DMS53 treated with DMSO at 0.1 percent for 48 hours (cell line): ENCODE results near the gene DRAXIN.
A peak's percentile ranks its signal among the peaks of the same experiment; 100 is the strongest.

Experiments
- DNase-seq: peaks from one replicate; lab custom pipeline; 2025; ENCODE audit not compliant: unreplicated experiment; lab: John Stamatoyannopoulos, UW

The DRAXIN gene

GRCh38 chr1:11684070-11684469, 7.4 kb upstream of the DRAXIN start:
- DNase-seq = no peak

GRCh38 chr1:11685210-11685752, 6.2 kb upstream of the DRAXIN start:
- no peak for DNase-seq

- no peak for DNase-seq
These were observed 3.0 kb upstream of the DRAXIN start for GRCh38 chr1:11688506-11688905.

- peak; percentile 20 for DNase-seq
These were observed 861 bp upstream of the DRAXIN start for GRCh38 chr1:11690397-11691301.

DNA sequence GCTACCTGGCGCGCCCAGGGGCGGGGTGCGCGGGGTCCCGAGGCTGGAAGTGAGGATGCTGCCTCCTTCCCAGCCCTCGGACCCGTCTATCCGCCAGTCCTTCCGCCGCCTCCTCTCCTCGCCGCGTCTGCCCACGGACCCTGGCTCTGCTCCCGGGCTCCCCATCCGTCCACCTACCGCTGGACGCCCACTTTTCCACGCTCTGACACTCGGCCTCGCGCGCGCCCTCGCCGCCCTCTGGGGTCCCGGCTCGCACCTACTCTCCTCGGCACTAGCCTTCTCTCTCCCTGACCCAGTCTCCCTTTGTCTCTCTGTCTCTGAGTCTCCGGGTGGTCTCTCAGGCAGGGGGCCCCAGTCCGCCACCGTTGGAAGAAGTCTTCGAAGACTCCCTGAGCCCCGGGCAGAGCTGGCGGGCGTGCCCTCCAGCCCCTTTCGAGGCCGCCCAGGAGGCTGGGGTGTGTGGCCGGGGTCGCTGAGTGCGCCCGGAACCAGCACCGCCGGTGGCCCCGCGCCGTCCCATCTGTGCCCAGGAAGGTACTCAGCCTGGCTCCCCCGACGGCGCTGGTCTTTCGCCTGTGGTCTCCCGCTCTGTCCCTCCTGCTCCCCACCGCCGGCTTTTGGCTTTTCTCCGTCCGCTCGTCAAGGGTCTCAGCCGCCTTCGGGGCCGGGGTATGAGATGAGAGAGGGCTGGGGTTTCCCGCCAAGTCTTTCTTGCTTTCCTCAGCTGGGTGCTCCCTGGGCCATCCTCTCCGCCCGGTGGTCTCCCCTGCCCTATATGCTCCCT, 610 bp downstream of the DRAXIN start:
- DNase-seq = no peak

- DNase-seq = no peak
These were observed 1.6 kb downstream of the DRAXIN start for GRCh38 chr1:11693024-11693590.

GRCh38 chr1:11693917-11694316, 2.4 kb downstream of the DRAXIN start:
- DNase-seq = no peak

DNA sequence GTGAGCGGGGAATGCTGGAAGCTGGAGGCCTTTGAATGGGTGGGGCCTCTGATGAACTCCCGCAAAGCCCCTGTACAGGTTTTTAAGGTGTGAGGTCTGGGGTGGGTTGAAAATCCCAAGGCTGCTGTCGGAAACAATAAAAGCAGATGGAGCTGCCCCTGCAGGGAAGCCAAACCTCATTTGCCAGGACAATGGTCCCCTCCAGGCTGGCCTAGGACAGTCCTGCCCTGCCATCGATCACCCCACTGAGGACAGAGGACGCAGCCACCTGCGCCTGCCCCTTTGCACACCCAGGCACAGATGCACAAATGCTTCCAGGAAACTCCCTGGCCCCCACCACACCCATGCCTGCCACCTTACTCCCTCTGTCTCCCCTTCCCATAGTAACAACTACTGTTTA, 4.4 kb downstream of the DRAXIN start:
- DNase-seq = no peak

- DNase-seq = no peak
These were observed 5.8 kb downstream of the DRAXIN start for GRCh38 chr1:11697188-11697892.

- no peak for DNase-seq
These were observed 6.3 kb downstream of the DRAXIN start for GRCh38 chr1:11697893-11698210.

- no peak for DNase-seq
These were observed 9.3 kb downstream of the DRAXIN start for GRCh38 chr1:11700601-11701467.

DNA sequence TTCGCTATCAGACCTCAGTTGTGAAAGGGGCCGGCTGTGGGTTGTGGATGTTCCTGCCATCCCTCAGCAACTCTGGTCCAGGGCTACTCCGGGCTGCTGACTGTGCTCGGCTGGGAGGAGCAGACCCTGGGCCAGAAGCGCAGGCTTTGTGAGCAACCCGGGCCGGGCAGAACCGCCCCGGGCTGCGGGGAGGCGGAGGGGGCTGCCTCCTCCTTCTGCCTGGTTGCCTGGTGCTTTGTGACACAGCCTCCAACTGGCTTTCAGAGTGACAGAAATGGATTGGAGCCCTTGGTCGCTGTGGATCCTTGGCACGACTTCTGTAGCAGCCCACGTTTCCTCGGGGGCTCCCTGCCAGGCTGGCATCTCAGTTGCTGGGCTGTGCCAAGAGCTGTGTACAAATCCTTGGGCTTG, 10.0 kb downstream of the DRAXIN start:
- DNase-seq = no peak

- no peak for DNase-seq
These were observed 10.7 kb downstream of the DRAXIN start for GRCh38 chr1:11701981-11702803.

GRCh38 chr1:11703357-11704193, 12.1 kb downstream of the DRAXIN start:
- DNase-seq = no peak

GRCh38 chr1:11704194-11704529, 12.7 kb downstream of the DRAXIN start:
- no peak for DNase-seq

GRCh38 chr1:11704691-11705475, 13.4 kb downstream of the DRAXIN start:
- DNase-seq = no peak

DNA sequence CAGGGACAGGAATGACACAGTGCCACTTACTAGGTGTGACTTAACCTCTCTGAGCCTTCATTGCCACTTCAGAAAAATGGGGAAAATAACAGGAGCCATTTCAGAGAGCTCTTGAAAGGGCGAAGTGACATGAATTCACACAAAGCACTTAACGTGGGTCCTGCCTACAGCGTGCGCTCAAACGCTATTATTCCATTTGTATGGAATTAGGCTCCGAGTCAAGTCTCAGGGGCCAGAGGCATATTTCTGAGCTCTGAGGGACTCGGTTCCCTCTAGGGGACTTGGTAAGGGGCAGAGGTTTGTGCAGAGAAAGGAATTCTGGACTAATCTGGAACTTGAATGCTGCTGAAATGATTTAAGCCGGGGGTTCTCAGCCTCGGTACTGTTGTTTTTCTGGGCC, 14.1 kb downstream of the DRAXIN start:
- DNase-seq = no peak

DNA sequence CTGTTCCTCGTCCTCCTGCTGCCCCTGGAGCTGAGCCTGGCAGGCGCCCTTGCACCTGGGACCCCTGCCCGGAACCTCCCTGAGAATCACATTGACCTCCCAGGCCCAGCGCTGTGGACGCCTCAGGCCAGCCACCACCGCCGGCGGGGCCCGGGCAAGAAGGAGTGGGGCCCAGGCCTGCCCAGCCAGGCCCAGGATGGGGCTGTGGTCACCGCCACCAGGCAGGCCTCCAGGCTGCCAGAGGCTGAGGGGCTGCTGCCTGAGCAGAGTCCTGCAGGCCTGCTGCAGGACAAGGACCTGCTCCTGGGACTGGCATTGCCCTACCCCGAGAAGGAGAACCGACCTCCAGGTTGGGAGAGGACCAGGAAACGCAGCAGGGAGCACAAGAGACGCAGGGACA, 14.8 kb downstream of the DRAXIN start:
- no peak for DNase-seq
